HepG2 (cell line): ENCODE data around the gene ATRN. TPM values are rescaled to one million over a fixed set of nuclear protein-coding genes. Genes with fewer than 3 reads are reported as not detected.
A peak's percentile ranks its signal among the peaks of the same experiment; 100 is the strongest.

Experiments used
- ATAC-seq: fragments of 200-7000 bp; cut with Tn5 transposase; 3 replicates; pipeline ENCODE4 v1.9.1; 2020; ENCODE audit warnings: mild to moderate bottlenecking, moderate library complexity
- BruUV-seq: library from RNA; stranded (reverse); fragments of 400-500 nt; replicated peaks from 2 replicates; lab custom pipeline; 2021; lab: Mats Ljungman, UMichigan
- CTCF ChIA-PET: fragments of 300-600 bp; formaldehyde crosslinking; extraction: SDS; loops from one replicate; lab custom pipeline; 2021; ENCODE audit warnings: low total read pairs, inconsistent platforms, low intra/inter-chr PET ratio; lab: Yijun Ruan, JAX
- POLR2A ChIA-PET: fragments of 350-600 bp; sonication (Branson Sonifier 250); formaldehyde crosslinking; loops from one replicate; lab custom pipeline; 2020; ENCODE audit warnings: antibody characterized with exemption, inconsistent platforms; lab: Yijun Ruan, JAX
- DNase-seq: peaks from one replicate; pipeline ENCODE4 v3.0.0-alpha.2; 2015; ENCODE audit warnings: low spot score
- FAIRE-seq: peaks from 3 replicates; lab custom pipeline; 2011; peaks lifted over from hg19 to GRCh38; lab: Jason Lieb, UNC
- H2AFZ ChIP-seq: one replicate; pipeline ENCODE4 v1.6.1; 2011; ENCODE audit warnings: low read length, inconsistent platforms
- H3K27ac ChIP-seq: fragments of 300-600 bp; 3 replicates; pipeline ENCODE4 v1.8.0; 2011; ENCODE audit warnings: mixed run types, mild to moderate bottlenecking, mixed read lengths, low read length, inconsistent platforms; ENCODE audit not compliant: insufficient read depth; ENCODE audit errors: extremely low read length
- H3K27me3 ChIP-seq, 2 experiments: fragments of 200-600 bp in 1 of 2; 2 replicates in 1 of 2; 3 replicates in 1 of 2; pipeline versions ENCODE4 v1.6.0 to v1.8.0; 2011; ENCODE audit warnings: low read length in 2 of 2, mild to moderate bottlenecking in 2 of 2, moderate library complexity in 2 of 2, inconsistent platforms in 1 of 2; ENCODE audit not compliant: insufficient read depth in 2 of 2, control insufficient read depth in 1 of 2
- H3K36me3 ChIP-seq, 2 experiments: fragments of 200-600 bp in 1 of 2; replicated peaks in 1 of 2; 2 replicates in 1 of 2; 3 replicates in 1 of 2; pipeline versions ENCODE4 v1.5.1 to v1.8.0; 2011; ENCODE audit warnings: low read length in 2 of 2, inconsistent platforms in 1 of 2; ENCODE audit not compliant: insufficient read depth in 2 of 2, control insufficient read depth in 1 of 2
- H3K4me1 ChIP-seq: 2 replicates; pipeline ENCODE4 v1.5.1; 2012; ENCODE audit warnings: low read length, inconsistent platforms; ENCODE audit not compliant: insufficient read depth
- H3K4me2 ChIP-seq: 2 replicates; pipeline ENCODE4 v1.6.0; 2011; ENCODE audit warnings: low read depth, low read length, inconsistent platforms
- H3K4me3 ChIP-seq, 3 experiments: fragments of 200-600 bp in 1 of 3; sonication (generic), shearing (Covaris generic) in 1 of 3; replicated peaks in 1 of 3; 2 replicates each; pipeline ENCODE4 v1.5.1; 2011 to 2016; ENCODE audit warnings: low read length in 3 of 3, inconsistent platforms in 2 of 3, low read depth in 2 of 3, mild to moderate bottlenecking in 2 of 3, control low read depth in 1 of 3, mixed read lengths in 1 of 3; ENCODE audit not compliant: insufficient read depth in 1 of 3
- H3K79me2 ChIP-seq: one replicate; pipeline ENCODE4 v1.6.1; 2011; ENCODE audit warnings: low read length, inconsistent platforms; ENCODE audit not compliant: insufficient read depth
- H3K9ac ChIP-seq: 2 replicates; pipeline ENCODE4 v1.6.0; 2011; ENCODE audit warnings: mild to moderate bottlenecking, low read depth, low read length, inconsistent platforms; ENCODE audit not compliant: insufficient read depth
- H3K9me3 ChIP-seq: 2 replicates; pipeline ENCODE4 v1.5.1; 2012; ENCODE audit warnings: mild to moderate bottlenecking, low read length
- H4K20me1 ChIP-seq: 2 replicates; pipeline ENCODE4 v1.6.0; 2011; ENCODE audit warnings: inconsistent platforms, mild to moderate bottlenecking, low read length, moderate library complexity; ENCODE audit not compliant: insufficient read depth
- ADNP ChIP-seq: sonication (generic); formaldehyde crosslinking; IDR thresholded peaks from 2 replicates; pipeline ENCODE4 v1.4.0; 2020; ENCODE audit warnings: missing genetic modification reagents
- ELK4 ChIP-seq: sonication (generic); formaldehyde crosslinking; IDR thresholded peaks from 2 replicates; pipeline ENCODE4 v1.9.0; 2021; ENCODE audit warnings: missing genetic modification reagents, borderline replicate concordance
- KAT8 ChIP-seq: IDR thresholded peaks from 2 replicates; pipeline ENCODE4 v1.6.1; 2016; ENCODE audit warnings: missing genetic modification reagents, missing compliant biosample characterization
- NCOA5 ChIP-seq: sonication (generic); formaldehyde crosslinking; IDR thresholded peaks from 2 replicates; pipeline ENCODE4 v1.4.0; 2020; ENCODE audit warnings: missing genetic modification reagents
- PCBP1 ChIP-seq: fragments of 200-400 bp; formaldehyde crosslinking; IDR thresholded peaks from 2 replicates; pipeline ENCODE4 v1.6.1; 2017; ENCODE audit warnings: mild to moderate bottlenecking, low read depth, low read length, borderline replicate concordance
- RCOR2 ChIP-seq: IDR thresholded peaks from 2 replicates; pipeline ENCODE4 v1.6.1; 2016; ENCODE audit warnings: missing biosample characterization, missing genetic modification reagents
- SNAPC4 ChIP-seq: sonication (generic); formaldehyde crosslinking; IDR thresholded peaks from 2 replicates; pipeline ENCODE4 v1.4.0; 2020; ENCODE audit warnings: mild to moderate bottlenecking, missing genetic modification reagents
- SOX6 ChIP-seq, 2 experiments: fragments of 450-650 bp in 1 of 2; sonication (generic) in 1 of 2; formaldehyde crosslinking in 1 of 2; IDR thresholded peaks; 2 replicates each; pipeline versions ENCODE4 v1.4.0 to v1.6.1; 2017 to 2020; ENCODE audit warnings: antibody characterized with exemption in 1 of 2, mild to moderate bottlenecking in 1 of 2, missing genetic modification reagents in 1 of 2
- TBL1XR1 ChIP-seq: fragments of 150-350 bp; IDR thresholded peaks from 2 replicates; pipeline ENCODE4 v1.6.1; 2014; ENCODE audit warnings: borderline replicate concordance, low read length; ENCODE audit not compliant: partially characterized antibody
- TSC22D2 ChIP-seq: sonication (generic); formaldehyde crosslinking; IDR thresholded peaks from 2 replicates; pipeline ENCODE4 v1.5.1; 2020; ENCODE audit warnings: missing genetic modification reagents, mild to moderate bottlenecking, borderline replicate concordance
- YY1 ChIP-seq: IDR thresholded peaks from 2 replicates; pipeline ENCODE4 v1.6.1; 2011; ENCODE audit warnings: low read length, low read depth, moderate library complexity, mild to moderate bottlenecking; ENCODE audit not compliant: insufficient read depth, insufficient replicate concordance
- ZNF282 ChIP-seq: fragments of 450-650 bp; IDR thresholded peaks from 2 replicates; pipeline ENCODE4 v1.6.1; 2018; ENCODE audit not compliant: partially characterized antibody
- ZNF644 ChIP-seq: IDR thresholded peaks from 2 replicates; pipeline ENCODE4 v1.6.1; 2016; ENCODE audit warnings: low read depth
- WGBS: methylation state at CpG from one replicate; pipeline ENCODE4 v1.1.6; 2017; ENCODE audit warnings: low lambda C conversion rate; 5-methylcytosine and 5-hydroxymethylcytosine counted together
- in situ Hi-C: cut with HindIII; loops from 2 replicates; pipeline ENCODE4 v1.10.0; 2017; ENCODE audit warnings: low pct_unique_long_range_greater_than_20kb; ENCODE audit not compliant: extremely low pct_ligation_motif_present
- intact Hi-C: fragments of 100-400 bp; cut with micrococcal nuclease; formaldehyde crosslinking; loops from one replicate; pipeline ENCODE4 v1.10.0; 2022; ENCODE audit not compliant: unreplicated experiment
- polyA plus RNA-seq, 8 experiments: library from polyadenylated mRNA; depleted of rRNA in 3 of 8; stranded (reverse) in 7 of 8; unstranded in 1 of 8; fragments of >200 nt; fragmentation: Illumina TruSeq in 4 of 8; extraction: Trizol in 4 of 8; gene quantifications; 2 replicates each; pipeline versions ENCODE4 v1.2.1 to v1.2.3, GENCODE V29; 2011 to 2016; ENCODE audit warnings: low read depth in 4 of 8, missing spikeins in 1 of 8, mixed read lengths in 1 of 8; ENCODE audit not compliant: insufficient read depth in 1 of 8
- total RNA-seq, 5 experiments: library from RNA; depleted of rRNA; stranded (reverse); fragments of >200 nt; fragmentation: Illumina TruSeq; extraction: Trizol; gene quantifications; 2 replicates each; pipeline ENCODE4 v1.2.3, GENCODE V29; 2016; ENCODE audit warnings: low read depth in 1 of 5
- TF ChIP-seq, protein P1 (sequence below): sonication (generic); formaldehyde crosslinking; IDR thresholded peaks from 2 replicates; pipeline ENCODE4 v1.5.1; 2020; ENCODE audit warnings: missing genetic modification reagents, mild to moderate bottlenecking, borderline replicate concordance

ATRN gene
- total and polyA plus RNA-seq, 2 of the 13 experiments (the other 11 are each of a cell fraction or from before 2014, with no cell fraction given): 44.2 to 81.1 TPM

GRCh38 chr20:3627476-3627875, 156.7 kb downstream of the ATRN start (continued):
- TF ChIP-seq TSC22D2 (CRISPR knock-in tag) (no peak), ADNP (CRISPR knock-in tag) (no peak)

DNA sequence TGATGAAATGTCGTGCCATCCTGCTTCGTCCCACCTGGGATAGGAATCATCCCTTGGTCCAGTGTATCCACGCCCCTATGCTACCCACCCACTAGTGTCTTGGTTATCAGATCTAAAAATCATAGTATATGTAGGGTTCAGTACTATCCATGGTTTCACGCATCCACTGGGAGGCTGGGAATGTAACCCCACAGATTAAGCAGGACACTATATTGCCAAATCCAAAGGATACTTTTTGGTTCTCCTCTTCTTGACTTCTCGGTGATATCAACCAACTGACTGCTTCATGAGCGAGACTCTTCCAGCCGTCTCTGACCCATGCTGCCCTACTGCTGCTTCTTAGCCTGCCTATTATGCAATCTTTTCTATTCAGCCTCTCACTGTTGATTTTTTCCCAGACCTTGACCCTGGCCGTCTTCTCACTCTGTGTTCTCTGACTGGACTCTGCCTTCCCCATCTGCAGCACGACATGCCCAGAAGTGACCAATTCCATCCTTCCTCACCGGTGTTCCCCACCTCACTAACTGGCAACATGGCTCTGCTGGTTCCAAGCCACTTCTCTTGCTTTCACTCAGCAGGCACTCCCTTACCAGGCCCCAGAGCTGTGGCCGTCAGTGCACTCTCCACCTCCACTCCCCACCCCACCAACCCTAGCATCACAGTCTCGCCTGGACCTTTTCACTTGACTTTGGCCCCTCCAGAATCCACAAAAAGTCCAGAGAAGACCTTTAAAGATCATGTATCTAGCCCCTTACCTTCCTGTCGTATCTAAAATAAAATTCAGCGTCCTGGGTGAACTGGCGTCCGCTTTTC, 157.9 kb downstream of the ATRN start:
- peaks cover 38% of the 10 kb centered on the region for H3K4me1 ChIP-seq
- H2AFZ ChIP-seq: no peak overlapping the region
- 57% methylated on average over 16 of the region's 16 CpGs for WGBS
- no TSS peak for BruUV-seq
- FAIRE-seq: peak; percentile 87
- H3K27me3 ChIP-seq: no peaks in the 10 kb centered on the region
- H3K79me2 ChIP-seq: no peaks in the 10 kb centered on the region
- peaks cover 5% of the 10 kb centered on the region for H4K20me1 ChIP-seq
- no peak overlapping the region for H3K27ac ChIP-seq
- peak overlapping the region; percentile 22; the same call in 1 of the 2 replicates for H3K4me2 ChIP-seq
- POLR2A ChIA-PET: no interaction called here
- CTCF ChIA-PET: no interaction called here
- DNase-seq: peak; percentile 78
- intact Hi-C loops (no loop called here), in situ Hi-C loops (no loop called here)
- no peak overlapping the region for H3K4me3 ChIP-seq
- peaks cover 8 to 21% of the 10 kb centered on the region in 2 experiments; a peak in 3 of 5 replicates for H3K36me3 ChIP-seq
- no peak overlapping the region for H3K9ac ChIP-seq
- no peaks in the 10 kb centered on the region for H3K9me3 ChIP-seq
- ATAC-seq: peak; percentile 83
- no peak for TF ChIP-seq SOX6 (IDR thresholded peaks at IDR 0.05)
- peak; percentile 96 for TF ChIP-seq SOX6 (CRISPR knock-in tag; IDR thresholded peaks at IDR 0.05)
- TF ChIP-seq ZNF644 (CRISPR knock-in tag): peak; percentile 93
- no peak for TF ChIP-seq YY1
- TF ChIP-seq KAT8 (CRISPR knock-in tag): peak; percentile 61
- TF ChIP-seq PCBP1: no peak
- TF ChIP-seq ZNF282: no peak
- TF ChIP-seq TBL1XR1: peak; percentile 90
- TF ChIP-seq NCOA5: no peak
- TF ChIP-seq, protein P1, sequence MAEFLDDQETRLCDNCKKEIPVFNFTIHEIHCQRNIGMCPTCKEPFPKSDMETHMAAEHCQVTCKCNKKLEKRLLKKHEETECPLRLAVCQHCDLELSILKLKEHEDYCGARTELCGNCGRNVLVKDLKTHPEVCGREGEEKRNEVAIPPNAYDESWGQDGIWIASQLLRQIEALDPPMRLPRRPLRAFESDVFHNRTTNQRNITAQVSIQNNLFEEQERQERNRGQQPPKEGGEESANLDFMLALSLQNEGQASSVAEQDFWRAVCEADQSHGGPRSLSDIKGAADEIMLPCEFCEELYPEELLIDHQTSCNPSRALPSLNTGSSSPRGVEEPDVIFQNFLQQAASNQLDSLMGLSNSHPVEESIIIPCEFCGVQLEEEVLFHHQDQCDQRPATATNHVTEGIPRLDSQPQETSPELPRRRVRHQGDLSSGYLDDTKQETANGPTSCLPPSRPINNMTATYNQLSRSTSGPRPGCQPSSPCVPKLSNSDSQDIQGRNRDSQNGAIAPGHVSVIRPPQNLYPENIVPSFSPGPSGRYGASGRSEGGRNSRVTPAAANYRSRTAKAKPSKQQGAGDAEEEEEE (CRISPR knock-in tag): no peak
- peak; percentile 73; the same call in 1 of the 2 replicates for TF ChIP-seq SNAPC4 (CRISPR knock-in tag)
- peak; percentile 72; the same call in 1 of the 2 replicates for TF ChIP-seq RCOR2
- TF ChIP-seq ELK4 (CRISPR knock-in tag): no peak
